Endothelial cell of umbilical vein (primary cell): ENCODE measurements around the gene CES1.

ENCODE experiments used
- JUN ChIP-seq: IDR thresholded peaks from 2 replicates; pipeline ENCODE4 v1.6.1; 2011; ENCODE audit warnings: borderline replicate concordance, low read depth; ENCODE audit not compliant: insufficient read length, insufficient read depth
- MAX ChIP-seq: IDR thresholded peaks from 2 replicates; pipeline ENCODE4 v1.6.1; 2011; ENCODE audit not compliant: insufficient read depth, insufficient read length
- MYC ChIP-seq: IDR thresholded peaks from one replicate; pipeline ENCODE4 v1.6.1; 2011; ENCODE audit warnings: mild to moderate bottlenecking, low read depth, low read length
- POLR2A ChIP-seq: IDR thresholded peaks from 2 replicates; pipeline ENCODE4 v1.6.1; 2012; ENCODE audit warnings: low read depth, mild to moderate bottlenecking, control low read depth, low read length
- POLR2AphosphoS5 ChIP-seq: IDR thresholded peaks from 2 replicates; pipeline ENCODE4 v1.6.1; 2012; ENCODE audit warnings: low read depth, mild to moderate bottlenecking, control low read depth, low read length, moderate library complexity; ENCODE audit not compliant: insufficient read depth
- TF ChIP-seq, protein P1 (sequence below), 2 donors: IDR thresholded peaks; 1 replicate in 1 of 2; 2 replicates in 1 of 2; pipeline ENCODE4 v1.5.1; 2011; ENCODE audit warnings: low read length in 2 of 2, mild to moderate bottlenecking in 2 of 2, moderate library complexity in 2 of 2, control low read depth in 1 of 2, inconsistent platforms in 1 of 2, low read depth in 1 of 2; ENCODE audit not compliant: insufficient read depth in 1 of 2; ENCODE audit errors: extremely low read depth in 1 of 2

- TF ChIP-seq MAX, result no peak
- TF ChIP-seq, protein P1, sequence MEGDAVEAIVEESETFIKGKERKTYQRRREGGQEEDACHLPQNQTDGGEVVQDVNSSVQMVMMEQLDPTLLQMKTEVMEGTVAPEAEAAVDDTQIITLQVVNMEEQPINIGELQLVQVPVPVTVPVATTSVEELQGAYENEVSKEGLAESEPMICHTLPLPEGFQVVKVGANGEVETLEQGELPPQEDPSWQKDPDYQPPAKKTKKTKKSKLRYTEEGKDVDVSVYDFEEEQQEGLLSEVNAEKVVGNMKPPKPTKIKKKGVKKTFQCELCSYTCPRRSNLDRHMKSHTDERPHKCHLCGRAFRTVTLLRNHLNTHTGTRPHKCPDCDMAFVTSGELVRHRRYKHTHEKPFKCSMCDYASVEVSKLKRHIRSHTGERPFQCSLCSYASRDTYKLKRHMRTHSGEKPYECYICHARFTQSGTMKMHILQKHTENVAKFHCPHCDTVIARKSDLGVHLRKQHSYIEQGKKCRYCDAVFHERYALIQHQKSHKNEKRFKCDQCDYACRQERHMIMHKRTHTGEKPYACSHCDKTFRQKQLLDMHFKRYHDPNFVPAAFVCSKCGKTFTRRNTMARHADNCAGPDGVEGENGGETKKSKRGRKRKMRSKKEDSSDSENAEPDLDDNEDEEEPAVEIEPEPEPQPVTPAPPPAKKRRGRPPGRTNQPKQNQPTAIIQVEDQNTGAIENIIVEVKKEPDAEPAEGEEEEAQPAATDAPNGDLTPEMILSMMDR (IDR thresholded peaks at IDR 0.05; ENCODE audit: extremely low read depth in 1 of 2, insufficient read depth in 1 of 2, low read depth in 1 of 2, low read length in 2 of 2), result no peak
- TF ChIP-seq POLR2AphosphoS5, result no peak
- no peak for TF ChIP-seq JUN
- TF ChIP-seq POLR2A, result no peak
- no peak for TF ChIP-seq MYC
Observed at GRCh38 chr16:55868137-55868536, 35.2 kb upstream of the CES1 start.
